Activated naive CD4-positive, alpha-beta T cell treated with anti-CD3 and anti-CD28 coated beads, Interleukin-2, amount 50 U/mL, for 16 hours (primary cell): ENCODE measurements around the gene TRAPPC6A.
"Not testable (repeated sequence)": the region's sequence is repeated elsewhere in the genome, so short reads cannot be mapped to it uniquely, and the experiment has no call there.

Source experiments
- DNase-seq: peaks from one replicate; pipeline ENCODE4 v3.0.0-alpha.2; 2020

Gene TRAPPC6A

GRCh38 chr19:45125360-45125759, 52.7 kb downstream of the TRAPPC6A start:
- DNase-seq: no peak

GRCh38 chr19:45124021-45124420, 54.0 kb downstream of the TRAPPC6A start:
- DNase-seq: no peak

GRCh38 chr19:45123440-45123850, 54.6 kb downstream of the TRAPPC6A start:
- DNase-seq: no peak

GRCh38 chr19:45122832-45123231, 55.2 kb downstream of the TRAPPC6A start:
- no peak for DNase-seq

- DNase-seq: no peak
Observed at GRCh38 chr19:45121827-45122345, 56.2 kb downstream of the TRAPPC6A start.

- no peak for DNase-seq
Observed at GRCh38 chr19:45119582-45119981, 58.5 kb downstream of the TRAPPC6A start.

- DNase-seq: not testable (repeated sequence)
Observed at GRCh38 chr19:45118591-45119355, 59.3 kb downstream of the TRAPPC6A start.

GRCh38 chr19:45118106-45118505, 59.9 kb downstream of the TRAPPC6A start:
- DNase-seq: no peak

GRCh38 chr19:45117671-45118070, 60.4 kb downstream of the TRAPPC6A start:
- no peak for DNase-seq

- peak; percentile 64 for DNase-seq
Observed at GRCh38 chr19:45117167-45117594, 60.9 kb downstream of the TRAPPC6A start.

- DNase-seq: no peak
Observed at GRCh38 chr19:45115809-45116615, 62.0 kb downstream of the TRAPPC6A start.

GRCh38 chr19:45114116-45114515, 63.9 kb downstream of the TRAPPC6A start:
- no peak for DNase-seq

- DNase-seq: no peak
Observed at GRCh38 chr19:45113628-45114027, 64.4 kb downstream of the TRAPPC6A start.
